Medulla oblongata (tissue), 1 donor: ENCODE measurements around the gene GRID1.

Source experiments
- DNase-seq: peaks from one replicate; pipeline ENCODE4 v3.0.0-alpha.2; 2015; ENCODE audit errors: extremely low spot score

GRID1 gene

GRCh38 chr10:85657476-85658113, 709.0 kb downstream of the GRID1 start:
- no peak for DNase-seq

- DNase-seq = no peak
Measured at GRCh38 chr10:85655411-85655810, 711.2 kb downstream of the GRID1 start.

- DNase-seq = no peak
Measured at GRCh38 chr10:85651497-85651882, 715.1 kb downstream of the GRID1 start.

- no peak for DNase-seq
Measured at GRCh38 chr10:85650791-85651496, 715.7 kb downstream of the GRID1 start.

GRCh38 chr10:85649461-85649860, 717.1 kb downstream of the GRID1 start:
- no peak for DNase-seq

- DNase-seq = no peak
Measured at GRCh38 chr10:85648279-85648754, 718.3 kb downstream of the GRID1 start.

- DNase-seq = no peak
Measured at GRCh38 chr10:85647741-85648140, 718.9 kb downstream of the GRID1 start.

GRCh38 chr10:85645926-85646711, 720.5 kb downstream of the GRID1 start:
- DNase-seq = peak; percentile 42

- peak; percentile 38 for DNase-seq
Measured at GRCh38 chr10:85645053-85645452, 721.5 kb downstream of the GRID1 start.

GRCh38 chr10:85643845-85644525, 722.6 kb downstream of the GRID1 start:
- no peak for DNase-seq

GRCh38 chr10:85643171-85643844, 723.3 kb downstream of the GRID1 start:
- DNase-seq = no peak

GRCh38 chr10:85642421-85643170, 724.0 kb downstream of the GRID1 start:
- DNase-seq = no peak

GRCh38 chr10:85642082-85642420, 724.5 kb downstream of the GRID1 start:
- no peak for DNase-seq

GRCh38 chr10:85641479-85642009, 725.1 kb downstream of the GRID1 start:
- DNase-seq = no peak

GRCh38 chr10:85638797-85639196, 727.8 kb downstream of the GRID1 start:
- no peak for DNase-seq

- no peak for DNase-seq
Measured at GRCh38 chr10:85635650-85636049, 730.9 kb downstream of the GRID1 start.

- DNase-seq = no peak
Measured at GRCh38 chr10:85624511-85624910, 742.1 kb downstream of the GRID1 start.

GRCh38 chr10:85623758-85624157, 742.8 kb downstream of the GRID1 start:
- no peak for DNase-seq

- no peak for DNase-seq
Measured at GRCh38 chr10:85623342-85623741, 743.3 kb downstream of the GRID1 start.

- DNase-seq = no peak
Measured at GRCh38 chr10:85622425-85622824, 744.2 kb downstream of the GRID1 start.

- DNase-seq = no peak
Measured at GRCh38 chr10:85621562-85621961, 745.0 kb downstream of the GRID1 start.
